ENCODE measurements around the gene RAD51C. TPM values are rescaled to one million over a fixed set of nuclear protein-coding genes. Genes with fewer than 3 reads are reported as not detected.

Gene RAD51C
- total and polyA plus RNA-seq, 5 donors from 2014 or later = 12.7 to 89.3 (median 53.9) TPM

- peak overlapping the region in 1 of 3 donors; percentile 1 for H3K27ac Mint-ChIP-seq
- no peak for DNase-seq
- peaks cover 5 to 23% (median 12%) of the 10 kb centered on the region in 4 donors for H3K4me1 Mint-ChIP-seq
These were observed 30.9 kb upstream of the RAD51C start for GRCh38 chr17:58661499-58661898.

GRCh38 chr17:58664302-58664701 lies 28.1 kb upstream of the RAD51C start:
- H3K4me3 Mint-ChIP-seq = no peak overlapping the region
- Histone ChIP-seq H3K27me3 (ENCODE audit: control insufficient read depth, insufficient read depth, low read length) (peaks cover 7% of the 10 kb centered on the region), H3K4me1 (ENCODE audit: control insufficient read depth, insufficient read depth, low read length, poor library complexity, severe bottlenecking) (no peaks in the 10 kb centered on the region), H3K36me3 (ENCODE audit: control insufficient read depth, insufficient read depth, low read length) (no peaks in the 10 kb centered on the region), H3K9me3 (ENCODE audit: control insufficient read depth in 2 of 2, low read length in 2 of 2) (no peaks in the 10 kb centered on the region), H3K4me3 (ENCODE audit: low read depth, low read length) (no peak overlapping the region), H3K27ac (ENCODE audit: insufficient read depth, low read length, poor library complexity, severe bottlenecking) (no peak overlapping the region)
- H3K27me3 Mint-ChIP-seq = peaks cover 33% of the 10 kb centered on the region
- no peak overlapping the region for H3K27ac Mint-ChIP-seq
- peaks cover 0 to 3% (median under 1%) of the 10 kb centered on the region in 4 donors for H3K4me1 Mint-ChIP-seq
- DNase-seq (no peak), ATAC-seq (ENCODE audit: low read depth in 2 of 2) (no peak)
- H3K9me3 Mint-ChIP-seq = peaks cover 0 to 3% (median 0%) of the 10 kb centered on the region in 7 donors
- H3K36me3 Mint-ChIP-seq = no peaks in the 10 kb centered on the region

More at GRCh38 chr17:58661499-58661898, 30.9 kb upstream of the RAD51C start:
- no peak overlapping the region for H3K4me3 ChIP-seq (ENCODE audit: low read depth, low read length)
- H3K36me3 ChIP-seq (ENCODE audit: control insufficient read depth, insufficient read depth, low read length) = no peaks in the 10 kb centered on the region
- no peak for ATAC-seq (ENCODE audit: low read depth in 2 of 2)
- Mint-ChIP-seq H3K4me3 (no peak overlapping the region), H3K9me3 (peaks cover 0 to 4% (median 0%) of the 10 kb centered on the region in 7 donors), H3K36me3 (no peaks in the 10 kb centered on the region), H3K27me3 (peaks cover 15% of the 10 kb centered on the region)
- H3K4me1 ChIP-seq (ENCODE audit: control insufficient read depth, insufficient read depth, low read length, poor library complexity, severe bottlenecking) = peaks cover 5% of the 10 kb centered on the region
- H3K27me3 ChIP-seq (ENCODE audit: control insufficient read depth, insufficient read depth, low read length) = no peaks in the 10 kb centered on the region
- no peaks in the 10 kb centered on the region for H3K9me3 ChIP-seq (ENCODE audit: control insufficient read depth in 2 of 2, low read length in 2 of 2)
- H3K27ac ChIP-seq (ENCODE audit: insufficient read depth, low read length, poor library complexity, severe bottlenecking) = no peak overlapping the region

GRCh38 chr17:58665946-58666857 lies 26.2 kb upstream of the RAD51C start:
- no peaks in the 10 kb centered on the region for H3K9me3 ChIP-seq (ENCODE audit: control insufficient read depth in 2 of 2, low read length in 2 of 2)
- H3K36me3 ChIP-seq (ENCODE audit: control insufficient read depth, insufficient read depth, low read length) = no peaks in the 10 kb centered on the region
- no peaks in the 10 kb centered on the region for H3K36me3 Mint-ChIP-seq
- H3K4me1 Mint-ChIP-seq = no peaks in the 10 kb centered on the region
- H3K27me3 ChIP-seq (ENCODE audit: control insufficient read depth, insufficient read depth, low read length) = peaks cover 11% of the 10 kb centered on the region
- peak overlapping the region in 1 of 3 donors; percentile 7 for H3K27ac Mint-ChIP-seq
- peaks cover 41% of the 10 kb centered on the region for H3K27me3 Mint-ChIP-seq
- H3K27ac ChIP-seq (ENCODE audit: insufficient read depth, low read length, poor library complexity, severe bottlenecking) = no peak overlapping the region
- H3K4me3 Mint-ChIP-seq = peak overlapping the region in 3 of 4 donors; percentile 35 to 64 (median 47)
- peaks cover 0 to 2% (median 0%) of the 10 kb centered on the region in 7 donors for H3K9me3 Mint-ChIP-seq
- no peaks in the 10 kb centered on the region for H3K4me1 ChIP-seq (ENCODE audit: control insufficient read depth, insufficient read depth, low read length, poor library complexity, severe bottlenecking)
- ATAC-seq (ENCODE audit: low read depth in 2 of 2) (no peak), DNase-seq (no peak)
- H3K4me3 ChIP-seq (ENCODE audit: low read depth, low read length) = peak overlapping the region; percentile 54

GRCh38 chr17:58666858-58667267 lies 25.5 kb upstream of the RAD51C start:
- H3K4me3 Mint-ChIP-seq = peak overlapping the region in 2 of 4 donors; percentile 35 to 47
- peak overlapping the region in 1 of 3 donors; percentile 7 for H3K27ac Mint-ChIP-seq
- peak overlapping the region; percentile 54 for H3K4me3 ChIP-seq (ENCODE audit: low read depth, low read length)
- H3K36me3 Mint-ChIP-seq = no peaks in the 10 kb centered on the region
- H3K4me1 ChIP-seq (ENCODE audit: control insufficient read depth, insufficient read depth, low read length, poor library complexity, severe bottlenecking) = no peaks in the 10 kb centered on the region
- H3K9me3 Mint-ChIP-seq = peaks cover 0 to 2% (median 0%) of the 10 kb centered on the region in 7 donors
- H3K27me3 ChIP-seq (ENCODE audit: control insufficient read depth, insufficient read depth, low read length) = peaks cover 11% of the 10 kb centered on the region
- no peaks in the 10 kb centered on the region for H3K4me1 Mint-ChIP-seq
- DNase-seq = peak in 2 of 3 donors; percentile 17 to 31
- no peak overlapping the region for H3K27ac ChIP-seq (ENCODE audit: insufficient read depth, low read length, poor library complexity, severe bottlenecking)
- H3K27me3 Mint-ChIP-seq = peaks cover 41% of the 10 kb centered on the region
- ATAC-seq (ENCODE audit: low read depth in 2 of 2) = peak; percentile 18 to 24
- no peaks in the 10 kb centered on the region for H3K9me3 ChIP-seq (ENCODE audit: control insufficient read depth in 2 of 2, low read length in 2 of 2)
- no peaks in the 10 kb centered on the region for H3K36me3 ChIP-seq (ENCODE audit: control insufficient read depth, insufficient read depth, low read length)

GRCh38 chr17:58667934-58668597 lies 24.3 kb upstream of the RAD51C start:
- Mint-ChIP-seq H3K36me3 (no peaks in the 10 kb centered on the region), H3K4me3 (no peak overlapping the region), H3K4me1 (no peaks in the 10 kb centered on the region), H3K27ac (no peak overlapping the region), H3K9me3 (peaks cover 0 to 2% (median 0%) of the 10 kb centered on the region in 7 donors), H3K27me3 (peaks cover 41% of the 10 kb centered on the region)
- no peak overlapping the region for H3K27ac ChIP-seq (ENCODE audit: insufficient read depth, low read length, poor library complexity, severe bottlenecking)
- H3K9me3 ChIP-seq (ENCODE audit: control insufficient read depth in 2 of 2, low read length in 2 of 2) = no peaks in the 10 kb centered on the region
- H3K36me3 ChIP-seq (ENCODE audit: control insufficient read depth, insufficient read depth, low read length) = no peaks in the 10 kb centered on the region
- H3K4me1 ChIP-seq (ENCODE audit: control insufficient read depth, insufficient read depth, low read length, poor library complexity, severe bottlenecking) = no peaks in the 10 kb centered on the region
- H3K4me3 ChIP-seq (ENCODE audit: low read depth, low read length) = no peak overlapping the region
- DNase-seq = no peak
- ATAC-seq (ENCODE audit: low read depth in 2 of 2) = no peak
- peaks cover 11% of the 10 kb centered on the region for H3K27me3 ChIP-seq (ENCODE audit: control insufficient read depth, insufficient read depth, low read length)

GRCh38 chr17:58668598-58668935 lies 23.8 kb upstream of the RAD51C start:
- Mint-ChIP-seq H3K27me3 (peaks cover 41% of the 10 kb centered on the region), H3K4me3 (no peak overlapping the region), H3K36me3 (no peaks in the 10 kb centered on the region), H3K27ac (no peak overlapping the region), H3K4me1 (no peaks in the 10 kb centered on the region), H3K9me3 (peaks cover 0 to 2% (median 0%) of the 10 kb centered on the region in 7 donors)
- no peak overlapping the region for H3K27ac ChIP-seq (ENCODE audit: insufficient read depth, low read length, poor library complexity, severe bottlenecking)
- H3K9me3 ChIP-seq (ENCODE audit: control insufficient read depth in 2 of 2, low read length in 2 of 2) = no peaks in the 10 kb centered on the region
- no peaks in the 10 kb centered on the region for H3K36me3 ChIP-seq (ENCODE audit: control insufficient read depth, insufficient read depth, low read length)
- no peak overlapping the region for H3K4me3 ChIP-seq (ENCODE audit: low read depth, low read length)
- peaks cover 11% of the 10 kb centered on the region for H3K27me3 ChIP-seq (ENCODE audit: control insufficient read depth, insufficient read depth, low read length)
- ATAC-seq (ENCODE audit: low read depth in 2 of 2) (no peak), DNase-seq (no peak)
- no peaks in the 10 kb centered on the region for H3K4me1 ChIP-seq (ENCODE audit: control insufficient read depth, insufficient read depth, low read length, poor library complexity, severe bottlenecking)

GRCh38 chr17:58669853-58670252 lies 22.5 kb upstream of the RAD51C start:
- Histone ChIP-seq H3K27ac (ENCODE audit: insufficient read depth, low read length, poor library complexity, severe bottlenecking) (no peak overlapping the region), H3K36me3 (ENCODE audit: control insufficient read depth, insufficient read depth, low read length) (no peaks in the 10 kb centered on the region), H3K4me1 (ENCODE audit: control insufficient read depth, insufficient read depth, low read length, poor library complexity, severe bottlenecking) (no peaks in the 10 kb centered on the region), H3K4me3 (ENCODE audit: low read depth, low read length) (no peak overlapping the region), H3K9me3 (ENCODE audit: control insufficient read depth in 2 of 2, low read length in 2 of 2) (no peaks in the 10 kb centered on the region), H3K27me3 (ENCODE audit: control insufficient read depth, insufficient read depth, low read length) (peaks cover 11% of the 10 kb centered on the region)
- Mint-ChIP-seq H3K27me3 (peaks cover 41% of the 10 kb centered on the region), H3K4me3 (no peak overlapping the region), H3K4me1 (no peaks in the 10 kb centered on the region), H3K9me3 (no peaks in the 10 kb centered on the region), H3K27ac (no peak overlapping the region), H3K36me3 (no peaks in the 10 kb centered on the region)
- ATAC-seq (ENCODE audit: low read depth in 2 of 2) (no peak), DNase-seq (no peak)
